HepG2 (cell line): ENCODE results near the gene HYAL1. TPM values are rescaled to one million over a fixed set of nuclear protein-coding genes. Genes with fewer than 3 reads are reported as not detected.
A peak's percentile ranks its signal among the peaks of the same experiment; 100 is the strongest.

Experiments used
- ARID2 ChIP-seq: sonication (generic); formaldehyde crosslinking; IDR thresholded peaks from 2 replicates; pipeline ENCODE4 v1.8.1; 2022; ENCODE audit warnings: mild to moderate bottlenecking, missing genetic modification reagents, borderline replicate concordance
- ATF4 ChIP-seq, 2 experiments: fragments of 450-650 bp in 1 of 2; sonication (generic) in 1 of 2; formaldehyde crosslinking; IDR thresholded peaks; 2 replicates each; pipeline versions ENCODE4 v1.5.0 to v1.8.0; 2020 to 2022; ENCODE audit warnings: mild to moderate bottlenecking in 1 of 2, missing genetic modification reagents in 1 of 2
- BRD4 ChIP-seq: sonication (generic); formaldehyde crosslinking; IDR thresholded peaks from 2 replicates; pipeline ENCODE4 v1.4.0; 2020; ENCODE audit warnings: missing genetic modification reagents
- HBP1 ChIP-seq: IDR thresholded peaks from 2 replicates; pipeline ENCODE4 v1.6.1; 2016; ENCODE audit warnings: low read depth, control low read depth
- HMG20A ChIP-seq: IDR thresholded peaks from 2 replicates; pipeline ENCODE4 v1.6.1; 2016; ENCODE audit warnings: borderline replicate concordance
- HMG20B ChIP-seq: conservative IDR thresholded peaks from 2 replicates; pipeline ENCODE4 v1.6.1; 2016; ENCODE audit warnings: missing genetic modification reagents, missing compliant biosample characterization
- HNF4A ChIP-seq: sonication (generic); formaldehyde crosslinking; IDR thresholded peaks from 2 replicates; pipeline ENCODE4 v1.4.0; 2020; ENCODE audit warnings: missing genetic modification reagents
- KDM1A ChIP-seq: IDR thresholded peaks from 2 replicates; pipeline ENCODE4 v1.6.1; 2016; ENCODE audit warnings: missing compliant biosample characterization
- MATR3 ChIP-seq: sonication (generic); formaldehyde crosslinking; IDR thresholded peaks from 2 replicates; pipeline ENCODE4 v1.4.0; 2020; ENCODE audit warnings: missing genetic modification reagents
- MIXL1 ChIP-seq: IDR thresholded peaks from 2 replicates; pipeline ENCODE4 v1.6.1; 2016
- NBN ChIP-seq: fragments of 450-650 bp; conservative IDR thresholded peaks from 2 replicates; pipeline ENCODE4 v1.6.1; 2017
- NFATC3 ChIP-seq: sonication (generic); formaldehyde crosslinking; IDR thresholded peaks from 2 replicates; pipeline ENCODE4 v1.5.1; 2020; ENCODE audit warnings: mild to moderate bottlenecking, missing genetic modification reagents
- ONECUT2 ChIP-seq: sonication (generic); formaldehyde crosslinking; IDR thresholded peaks from 2 replicates; pipeline ENCODE4 v1.4.0; 2020; ENCODE audit warnings: missing genetic modification reagents
- PREB ChIP-seq: sonication (generic); formaldehyde crosslinking; IDR thresholded peaks from 2 replicates; pipeline ENCODE4 v1.4.0; 2020; ENCODE audit warnings: missing genetic modification reagents
- RAD51 ChIP-seq: fragments of 450-650 bp; IDR thresholded peaks from 2 replicates; pipeline ENCODE4 v1.6.1; 2016; ENCODE audit warnings: borderline replicate concordance
- RFX3 ChIP-seq: IDR thresholded peaks from 2 replicates; pipeline ENCODE4 v1.6.1; 2016; ENCODE audit warnings: missing biosample characterization, missing genetic modification reagents
- ZBTB2 ChIP-seq: sonication (generic); formaldehyde crosslinking; IDR thresholded peaks from 2 replicates; pipeline ENCODE4 v1.8.0; 2022; ENCODE audit warnings: low read depth, missing genetic modification reagents
- ZBTB26 ChIP-seq: IDR thresholded peaks from 2 replicates; pipeline ENCODE4 v1.6.1; 2016; ENCODE audit warnings: missing compliant biosample characterization, missing genetic modification reagents, borderline replicate concordance
- ZNF235 ChIP-seq: sonication (generic); formaldehyde crosslinking; IDR thresholded peaks from 2 replicates; pipeline ENCODE4 v1.8.1; 2023; ENCODE audit warnings: mild to moderate bottlenecking, missing genetic modification reagents, borderline replicate concordance
- ZNF354B ChIP-seq: sonication (generic); formaldehyde crosslinking; IDR thresholded peaks from 2 replicates; pipeline ENCODE4 v1.8.0; 2022; ENCODE audit warnings: mild to moderate bottlenecking, missing genetic modification reagents
- ZNF468 ChIP-seq: sonication (generic); formaldehyde crosslinking; IDR thresholded peaks from 2 replicates; pipeline ENCODE4 v1.8.0; 2022; ENCODE audit warnings: mild to moderate bottlenecking, moderate library complexity, missing genetic modification reagents
- ZNF570 ChIP-seq: sonication (generic); formaldehyde crosslinking; IDR thresholded peaks from 2 replicates; pipeline ENCODE4 v1.4.0; 2020; ENCODE audit warnings: mild to moderate bottlenecking, missing genetic modification reagents, borderline replicate concordance
- polyA plus RNA-seq, 8 experiments: library from polyadenylated mRNA; depleted of rRNA in 3 of 8; stranded (reverse) in 7 of 8; unstranded in 1 of 8; fragments of >200 nt; fragmentation: Illumina TruSeq in 4 of 8; extraction: Trizol in 4 of 8; gene quantifications; 2 replicates each; pipeline versions ENCODE4 v1.2.1 to v1.2.3, GENCODE V29; 2011 to 2016; ENCODE audit warnings: low read depth in 4 of 8, missing spikeins in 1 of 8, mixed read lengths in 1 of 8; ENCODE audit not compliant: insufficient read depth in 1 of 8
- total RNA-seq, 5 experiments: library from RNA; depleted of rRNA; stranded (reverse); fragments of >200 nt; fragmentation: Illumina TruSeq; extraction: Trizol; gene quantifications; 2 replicates each; pipeline ENCODE4 v1.2.3, GENCODE V29; 2016; ENCODE audit warnings: low read depth in 1 of 5
- TF ChIP-seq, protein P1 (sequence below): sonication (generic); formaldehyde crosslinking; IDR thresholded peaks from 2 replicates; pipeline ENCODE4 v1.5.1; 2020; ENCODE audit warnings: missing genetic modification reagents, mild to moderate bottlenecking, borderline replicate concordance

Gene HYAL1
- total and polyA plus RNA-seq, 2 of the 13 experiments (the other 11 are each of a cell fraction or from before 2014, with no cell fraction given), result 76.5 to 193 TPM

DNA sequence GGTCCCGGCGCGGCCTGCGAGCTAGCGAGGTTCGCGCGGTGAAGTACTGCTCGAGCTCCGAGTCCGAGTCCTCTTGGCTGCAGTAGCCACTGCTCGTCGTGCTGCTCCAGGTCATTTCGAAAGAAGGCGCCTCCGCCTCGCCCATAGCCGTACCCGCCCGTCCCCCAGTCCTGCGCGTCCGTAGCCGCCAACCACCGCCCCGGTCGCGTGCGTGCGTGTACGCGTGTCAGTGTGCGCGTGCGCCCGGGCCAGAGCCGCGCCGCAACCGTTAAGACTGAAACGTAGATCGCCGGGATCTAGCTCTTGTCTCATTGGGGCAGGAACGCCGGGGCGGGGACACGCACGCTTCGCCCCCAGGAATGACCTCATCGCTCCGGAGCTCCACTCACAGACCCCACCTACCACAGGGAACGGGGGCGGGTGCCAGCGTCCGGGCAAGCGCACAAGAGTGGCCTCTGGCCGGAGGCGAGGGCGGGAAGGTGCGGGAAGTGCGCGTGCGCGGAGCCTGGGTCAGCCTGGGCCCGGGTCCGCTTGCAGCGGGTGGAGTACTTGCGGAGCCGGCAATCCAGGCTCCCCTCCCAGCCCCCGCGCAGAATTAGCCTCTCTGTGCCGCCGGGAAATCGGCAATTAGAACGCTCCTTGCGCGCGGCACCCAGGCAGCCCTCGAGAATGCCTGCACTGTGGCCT, 33.9 kb upstream of the HYAL1 start (continued):
- no peak for TF ChIP-seq KDM1A (CRISPR knock-in tag)
- peak; percentile 53; the same call in 1 of the 2 replicates for TF ChIP-seq ZBTB26 (CRISPR knock-in tag)
- TF ChIP-seq ZNF468, result 0 out of 2 replicates have a peak, but pooled peaks have one; percentile 26
- TF ChIP-seq HMG20A (CRISPR knock-in tag), result no peak; the same call in 1 of the 2 replicates
- no peak for TF ChIP-seq NFATC3
- no peak for TF ChIP-seq PREB (CRISPR knock-in tag)
- TF ChIP-seq MIXL1 (CRISPR knock-in tag), result no peak
- peak; percentile 94; the same call in 1 of the 2 replicates for TF ChIP-seq ZNF235
- TF ChIP-seq ZBTB2 (CRISPR knock-in tag), result peak; percentile 95
- 0 out of 2 replicates have a peak, but pooled peaks have one; percentile 46 for TF ChIP-seq ARID2
- TF ChIP-seq HMG20B, result no peak
- TF ChIP-seq HBP1 (CRISPR knock-in tag), result peak; percentile 89; the same call in 1 of the 2 replicates
- TF ChIP-seq NBN, result no peak
- no peak for TF ChIP-seq ONECUT2
- TF ChIP-seq RFX3 (CRISPR knock-in tag), result no peak
- TF ChIP-seq, protein P1, sequence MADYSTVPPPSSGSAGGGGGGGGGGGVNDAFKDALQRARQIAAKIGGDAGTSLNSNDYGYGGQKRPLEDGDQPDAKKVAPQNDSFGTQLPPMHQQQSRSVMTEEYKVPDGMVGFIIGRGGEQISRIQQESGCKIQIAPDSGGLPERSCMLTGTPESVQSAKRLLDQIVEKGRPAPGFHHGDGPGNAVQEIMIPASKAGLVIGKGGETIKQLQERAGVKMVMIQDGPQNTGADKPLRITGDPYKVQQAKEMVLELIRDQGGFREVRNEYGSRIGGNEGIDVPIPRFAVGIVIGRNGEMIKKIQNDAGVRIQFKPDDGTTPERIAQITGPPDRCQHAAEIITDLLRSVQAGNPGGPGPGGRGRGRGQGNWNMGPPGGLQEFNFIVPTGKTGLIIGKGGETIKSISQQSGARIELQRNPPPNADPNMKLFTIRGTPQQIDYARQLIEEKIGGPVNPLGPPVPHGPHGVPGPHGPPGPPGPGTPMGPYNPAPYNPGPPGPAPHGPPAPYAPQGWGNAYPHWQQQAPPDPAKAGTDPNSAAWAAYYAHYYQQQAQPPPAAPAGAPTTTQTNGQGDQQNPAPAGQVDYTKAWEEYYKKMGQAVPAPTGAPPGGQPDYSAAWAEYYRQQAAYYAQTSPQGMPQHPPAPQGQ (CRISPR knock-in tag), result no peak
- peak; percentile 61; the same call in 1 of the 2 replicates for TF ChIP-seq ZNF354B
- no peak for TF ChIP-seq MATR3 (CRISPR knock-in tag)
- TF ChIP-seq RAD51, result no peak
- peak; percentile 83; the same call in 1 of the 2 replicates for TF ChIP-seq BRD4 (CRISPR knock-in tag)
- no peak for TF ChIP-seq ZNF570
- no peak for TF ChIP-seq HNF4A (CRISPR knock-in tag)
- TF ChIP-seq ATF4 (CRISPR knock-in tag; IDR thresholded peaks at IDR 0.05), result peak in 1 of 2 experiments; percentile 15; a peak in 1 of 4 replicates
